Astrocyte (in vitro differentiated cells and primary cell): ENCODE data around the gene KCNA5. TPM values are rescaled to one million over a fixed set of nuclear protein-coding genes. Genes with fewer than 3 reads are reported as not detected.

Experiments used
- DNase-seq: peaks from one replicate; pipeline ENCODE4 v3.0.0-alpha.2; 2010; ENCODE audit warnings: low read depth
- FAIRE-seq: peaks from 2 replicates; lab custom pipeline; 2011; peaks lifted over from hg19 to GRCh38; lab: Jason Lieb, UNC
- H2AFZ ChIP-seq: 2 replicates; pipeline ENCODE4 v1.6.0; 2012; ENCODE audit warnings: low read depth, low read length, inconsistent platforms
- H3K27ac ChIP-seq: 2 replicates; pipeline ENCODE4 v1.5.1; 2011; ENCODE audit warnings: low read depth, low read length, inconsistent platforms
- H3K27me3 ChIP-seq: 2 replicates; pipeline ENCODE4 v1.6.0; 2011; ENCODE audit warnings: low read length, inconsistent platforms; ENCODE audit not compliant: insufficient read depth
- H3K36me3 ChIP-seq: 2 replicates; pipeline ENCODE4 v1.5.1; 2011; ENCODE audit warnings: low read length, inconsistent platforms; ENCODE audit not compliant: insufficient read depth
- H3K4me1 ChIP-seq: 2 replicates; pipeline ENCODE4 v1.5.1; 2011; ENCODE audit warnings: low read length, inconsistent platforms; ENCODE audit not compliant: insufficient read depth
- H3K4me2 ChIP-seq: 2 replicates; pipeline ENCODE4 v1.6.0; 2012; ENCODE audit warnings: low read length, inconsistent platforms
- H3K4me3 ChIP-seq: 2 replicates; pipeline ENCODE4 v1.5.1; 2011; ENCODE audit warnings: low read depth, mild to moderate bottlenecking, low read length, inconsistent platforms; ENCODE audit not compliant: insufficient read depth
- H3K79me2 ChIP-seq: 2 replicates; pipeline ENCODE4 v1.6.0; 2012; ENCODE audit warnings: mild to moderate bottlenecking, low read length, inconsistent platforms; ENCODE audit not compliant: insufficient read depth
- H3K9ac ChIP-seq: 2 replicates; pipeline ENCODE4 v1.6.0; 2012; ENCODE audit warnings: mild to moderate bottlenecking, low read length, inconsistent platforms
- H3K9me3 ChIP-seq: 2 replicates; pipeline ENCODE4 v1.5.1; 2012; ENCODE audit warnings: low read depth, mild to moderate bottlenecking, low read length, inconsistent platforms; ENCODE audit not compliant: insufficient read depth
- H4K20me1 ChIP-seq: 2 replicates; pipeline ENCODE4 v1.6.0; 2012; ENCODE audit warnings: low read length, inconsistent platforms; ENCODE audit not compliant: insufficient read depth
- H3K27ac Mint-ChIP-seq: one replicate; pipeline ENCODE4 v1.8.0; 2021; ENCODE audit warnings: mild to moderate bottlenecking, mixed read lengths; ENCODE audit not compliant: unreplicated experiment
- H3K27me3 Mint-ChIP-seq: one replicate; pipeline ENCODE4 v1.8.0; 2021; ENCODE audit warnings: low read depth, mixed read lengths; ENCODE audit not compliant: unreplicated experiment
- H3K36me3 Mint-ChIP-seq: one replicate; pipeline ENCODE4 v1.8.0; 2021; ENCODE audit warnings: low read depth, mixed read lengths; ENCODE audit not compliant: unreplicated experiment
- H3K4me1 Mint-ChIP-seq: one replicate; pipeline ENCODE4 v1.8.0; 2021; ENCODE audit warnings: low read depth, mixed read lengths; ENCODE audit not compliant: unreplicated experiment
- H3K4me3 Mint-ChIP-seq: one replicate; pipeline ENCODE4 v1.8.0; 2021; ENCODE audit warnings: mild to moderate bottlenecking, moderate library complexity, mixed read lengths; ENCODE audit not compliant: unreplicated experiment
- H3K9me3 Mint-ChIP-seq: one replicate; pipeline ENCODE4 v1.8.0; 2021; ENCODE audit warnings: mild to moderate bottlenecking, mixed read lengths; ENCODE audit not compliant: unreplicated experiment
- EZH2 ChIP-seq: IDR thresholded peaks from 2 replicates; pipeline ENCODE4 v1.6.1; 2012; ENCODE audit warnings: mild to moderate bottlenecking, low read length, inconsistent platforms; ENCODE audit not compliant: insufficient read depth
- total RNA-seq: library from RNA; stranded (reverse); gene quantifications from 2 replicates; pipeline ENCODE4 v1.2.1, GENCODE V29; 2021
- TF ChIP-seq, protein P1 (sequence below): IDR thresholded peaks from 2 replicates; pipeline ENCODE4 v1.5.1; 2011; ENCODE audit warnings: low read depth, mild to moderate bottlenecking, inconsistent platforms, low read length, moderate library complexity; ENCODE audit not compliant: insufficient read depth

KCNA5 gene
- total RNA-seq, 1 donor from 2014 or later: not detected

DNA sequence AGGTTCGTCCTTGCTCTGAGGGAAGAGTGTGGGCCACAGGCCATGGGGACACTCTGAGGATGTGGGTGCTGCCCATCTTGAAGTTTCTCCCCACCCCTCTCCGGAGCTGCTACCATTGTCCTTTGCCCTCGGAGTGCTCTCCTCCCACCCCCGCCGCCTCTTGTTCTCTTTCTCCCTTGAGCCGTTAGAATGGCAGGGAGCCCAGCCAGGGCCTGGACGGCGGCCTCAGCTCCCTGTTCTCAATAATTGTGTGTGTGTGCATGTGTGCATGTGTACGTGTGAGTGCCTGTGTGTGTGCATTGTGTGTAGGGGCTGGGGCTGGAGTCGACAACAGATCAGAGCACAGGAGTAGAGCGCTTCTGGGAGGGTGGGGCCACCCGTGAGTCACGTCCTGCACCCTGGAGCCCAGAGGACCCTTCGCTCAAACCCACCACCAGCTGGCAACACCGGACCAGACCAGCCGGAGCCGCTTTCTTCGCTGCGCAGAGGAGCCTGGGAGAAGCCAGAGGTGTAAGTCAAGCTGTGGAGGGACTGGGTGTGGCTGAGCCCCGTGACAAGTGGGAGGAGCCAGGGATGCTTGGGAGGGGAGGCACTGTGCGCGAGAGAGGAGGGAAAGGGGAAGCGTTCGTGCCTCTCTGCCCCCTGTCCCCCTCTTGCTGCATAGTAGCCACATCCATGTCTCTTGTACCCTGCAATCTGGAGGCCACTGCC is 25.9 kb upstream of the KCNA5 start:
- no peak for FAIRE-seq
- Mint-ChIP-seq H3K27me3 (peaks cover 60% of the 10 kb centered on the region), H3K4me1 (peaks cover 12% of the 10 kb centered on the region), H3K36me3 (no peaks in the 10 kb centered on the region), H3K27ac (no peak overlapping the region), H3K4me3 (no peak overlapping the region), H3K9me3 (peaks cover 4% of the 10 kb centered on the region)
- H3K27me3 ChIP-seq: peaks cover 7% of the 10 kb centered on the region
- no peaks in the 10 kb centered on the region for H3K4me1 ChIP-seq
- H3K4me3 ChIP-seq: no peak overlapping the region
- no peaks in the 10 kb centered on the region for H3K9me3 ChIP-seq
- no peak overlapping the region for H3K9ac ChIP-seq
- no peak for DNase-seq
- H3K79me2 ChIP-seq: no peaks in the 10 kb centered on the region
- no peak overlapping the region for H2AFZ ChIP-seq
- H3K27ac ChIP-seq: no peak overlapping the region
- no peaks in the 10 kb centered on the region for H3K36me3 ChIP-seq
- TF ChIP-seq, protein P1, sequence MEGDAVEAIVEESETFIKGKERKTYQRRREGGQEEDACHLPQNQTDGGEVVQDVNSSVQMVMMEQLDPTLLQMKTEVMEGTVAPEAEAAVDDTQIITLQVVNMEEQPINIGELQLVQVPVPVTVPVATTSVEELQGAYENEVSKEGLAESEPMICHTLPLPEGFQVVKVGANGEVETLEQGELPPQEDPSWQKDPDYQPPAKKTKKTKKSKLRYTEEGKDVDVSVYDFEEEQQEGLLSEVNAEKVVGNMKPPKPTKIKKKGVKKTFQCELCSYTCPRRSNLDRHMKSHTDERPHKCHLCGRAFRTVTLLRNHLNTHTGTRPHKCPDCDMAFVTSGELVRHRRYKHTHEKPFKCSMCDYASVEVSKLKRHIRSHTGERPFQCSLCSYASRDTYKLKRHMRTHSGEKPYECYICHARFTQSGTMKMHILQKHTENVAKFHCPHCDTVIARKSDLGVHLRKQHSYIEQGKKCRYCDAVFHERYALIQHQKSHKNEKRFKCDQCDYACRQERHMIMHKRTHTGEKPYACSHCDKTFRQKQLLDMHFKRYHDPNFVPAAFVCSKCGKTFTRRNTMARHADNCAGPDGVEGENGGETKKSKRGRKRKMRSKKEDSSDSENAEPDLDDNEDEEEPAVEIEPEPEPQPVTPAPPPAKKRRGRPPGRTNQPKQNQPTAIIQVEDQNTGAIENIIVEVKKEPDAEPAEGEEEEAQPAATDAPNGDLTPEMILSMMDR: no peak
- no peak for TF ChIP-seq EZH2
- H4K20me1 ChIP-seq: no peaks in the 10 kb centered on the region
- no peak overlapping the region for H3K4me2 ChIP-seq

DNA sequence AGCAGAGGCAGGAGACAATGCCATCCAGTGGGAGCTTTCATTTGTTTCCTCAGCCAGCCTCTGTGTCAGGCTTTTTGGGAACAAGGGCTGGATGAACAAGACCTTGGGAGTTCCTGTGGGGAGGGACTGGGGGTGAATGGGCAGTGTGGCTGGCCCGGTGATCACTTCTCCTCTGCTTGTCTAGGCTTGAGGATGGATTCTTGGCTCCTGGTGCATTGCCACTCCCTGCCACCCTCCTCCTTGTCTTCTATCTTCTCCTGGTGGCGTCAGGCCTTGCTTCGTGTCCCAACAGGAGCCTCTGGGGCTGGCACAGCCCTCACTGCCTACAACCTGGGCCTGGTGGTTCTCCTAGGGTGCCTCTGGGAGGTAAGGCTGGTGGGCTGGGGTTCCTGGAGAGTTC is 25.0 kb upstream of the KCNA5 start:
- no peak for FAIRE-seq
- Mint-ChIP-seq H3K9me3 (peaks cover 4% of the 10 kb centered on the region), H3K27ac (no peak overlapping the region), H3K27me3 (peaks cover 59% of the 10 kb centered on the region), H3K4me3 (no peak overlapping the region), H3K4me1 (peaks cover 6% of the 10 kb centered on the region), H3K36me3 (no peaks in the 10 kb centered on the region)
- Histone ChIP-seq H3K4me2 (no peak overlapping the region), H3K79me2 (no peaks in the 10 kb centered on the region), H3K27me3 (peaks cover 9% of the 10 kb centered on the region), H3K27ac (no peak overlapping the region), H3K9ac (no peak overlapping the region), H4K20me1 (no peaks in the 10 kb centered on the region), H3K9me3 (no peaks in the 10 kb centered on the region), H3K4me3 (no peak overlapping the region), H3K4me1 (no peaks in the 10 kb centered on the region), H2AFZ (no peak overlapping the region), H3K36me3 (no peaks in the 10 kb centered on the region)
- no peak for DNase-seq
- TF ChIP-seq, protein P1: no peak
- TF ChIP-seq EZH2: no peak

DNA sequence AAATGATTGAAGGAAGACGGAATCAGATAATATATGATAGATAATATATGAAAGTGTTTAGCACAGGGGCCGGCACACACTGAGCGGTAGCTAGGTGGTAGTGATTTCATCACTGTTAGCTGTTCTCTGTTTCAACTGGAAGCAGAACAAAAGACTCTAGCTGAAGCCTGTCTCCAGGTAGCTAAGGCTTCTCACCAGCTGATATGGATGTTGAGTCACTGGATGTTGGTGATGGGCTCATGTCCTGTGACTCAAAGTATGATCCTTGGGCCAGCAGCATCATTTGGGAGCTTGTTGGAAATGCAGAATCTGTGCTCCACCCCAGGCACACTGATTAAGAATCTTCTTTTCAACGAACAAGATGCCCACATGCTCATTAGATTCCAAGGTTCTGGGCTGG is 21.7 kb upstream of the KCNA5 start:
- DNase-seq: no peak
- no peak overlapping the region for H2AFZ ChIP-seq
- FAIRE-seq: no peak
- no peak overlapping the region for H3K4me3 ChIP-seq
- no peaks in the 10 kb centered on the region for H3K79me2 ChIP-seq
- H3K4me2 ChIP-seq: no peak overlapping the region
- H3K4me1 ChIP-seq: no peaks in the 10 kb centered on the region
- H3K9ac ChIP-seq: no peak overlapping the region
- Mint-ChIP-seq H3K4me3 (no peak overlapping the region), H3K36me3 (no peaks in the 10 kb centered on the region), H3K27me3 (peaks cover 67% of the 10 kb centered on the region), H3K27ac (no peak overlapping the region), H3K4me1 (peaks cover 9% of the 10 kb centered on the region), H3K9me3 (peaks cover 4% of the 10 kb centered on the region)
- H3K27ac ChIP-seq: no peak overlapping the region
- H3K36me3 ChIP-seq: no peaks in the 10 kb centered on the region
- H3K27me3 ChIP-seq: peaks cover 13% of the 10 kb centered on the region
- no peaks in the 10 kb centered on the region for H3K9me3 ChIP-seq
- TF ChIP-seq, protein P1: no peak
- TF ChIP-seq EZH2: no peak
- H4K20me1 ChIP-seq: no peaks in the 10 kb centered on the region
